Omental fat pad (tissue), 4 donors: ENCODE data around the gene TST. TPM values are rescaled to one million over a fixed set of nuclear protein-coding genes. Genes with fewer than 3 reads are reported as not detected.

ENCODE experiments used
- ATAC-seq: fragments of 150-250 bp; one replicate; pipeline ENCODE4 v1.9.1; 2016; ENCODE audit warnings: mild to moderate bottlenecking, moderate library complexity; ENCODE audit not compliant: low FRiP score
- DNase-seq: peaks from one replicate; pipeline ENCODE4 v3.0.0-alpha.2; 2019; ENCODE audit warnings: low spot score
- total RNA-seq, 4 donors: library from RNA; depleted of rRNA; stranded (reverse); fragments of >200 nt; gene quantifications; one replicate each; pipeline ENCODE4 v1.1.0, GENCODE V29; 2016
- TF ChIP-seq, protein P1 (sequence below), 3 donors: fragments of 450-650 bp; IDR thresholded peaks; one replicate each; pipeline ENCODE4 v1.5.1; 2016 to 2017; ENCODE audit warnings: antibody characterized with exemption in 3 of 3, mild to moderate bottlenecking in 3 of 3, moderate library complexity in 2 of 3

Gene TST
- total RNA-seq, 4 donors from 2014 or later: 45.4 to 141 (median 78.0) TPM

- peak; percentile 7 for ATAC-seq
- no peak for DNase-seq
- TF ChIP-seq, protein P1, sequence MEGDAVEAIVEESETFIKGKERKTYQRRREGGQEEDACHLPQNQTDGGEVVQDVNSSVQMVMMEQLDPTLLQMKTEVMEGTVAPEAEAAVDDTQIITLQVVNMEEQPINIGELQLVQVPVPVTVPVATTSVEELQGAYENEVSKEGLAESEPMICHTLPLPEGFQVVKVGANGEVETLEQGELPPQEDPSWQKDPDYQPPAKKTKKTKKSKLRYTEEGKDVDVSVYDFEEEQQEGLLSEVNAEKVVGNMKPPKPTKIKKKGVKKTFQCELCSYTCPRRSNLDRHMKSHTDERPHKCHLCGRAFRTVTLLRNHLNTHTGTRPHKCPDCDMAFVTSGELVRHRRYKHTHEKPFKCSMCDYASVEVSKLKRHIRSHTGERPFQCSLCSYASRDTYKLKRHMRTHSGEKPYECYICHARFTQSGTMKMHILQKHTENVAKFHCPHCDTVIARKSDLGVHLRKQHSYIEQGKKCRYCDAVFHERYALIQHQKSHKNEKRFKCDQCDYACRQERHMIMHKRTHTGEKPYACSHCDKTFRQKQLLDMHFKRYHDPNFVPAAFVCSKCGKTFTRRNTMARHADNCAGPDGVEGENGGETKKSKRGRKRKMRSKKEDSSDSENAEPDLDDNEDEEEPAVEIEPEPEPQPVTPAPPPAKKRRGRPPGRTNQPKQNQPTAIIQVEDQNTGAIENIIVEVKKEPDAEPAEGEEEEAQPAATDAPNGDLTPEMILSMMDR (IDR thresholded peaks at IDR 0.05): no peak
Measured at GRCh38 chr22:37018086-37018814, 997 bp downstream of the TST start.

- TF ChIP-seq, protein P1 (IDR thresholded peaks at IDR 0.05): no peak
- DNase-seq: no peak
Measured at GRCh38 chr22:37017356-37017755, 1.9 kb downstream of the TST start.

DNA sequence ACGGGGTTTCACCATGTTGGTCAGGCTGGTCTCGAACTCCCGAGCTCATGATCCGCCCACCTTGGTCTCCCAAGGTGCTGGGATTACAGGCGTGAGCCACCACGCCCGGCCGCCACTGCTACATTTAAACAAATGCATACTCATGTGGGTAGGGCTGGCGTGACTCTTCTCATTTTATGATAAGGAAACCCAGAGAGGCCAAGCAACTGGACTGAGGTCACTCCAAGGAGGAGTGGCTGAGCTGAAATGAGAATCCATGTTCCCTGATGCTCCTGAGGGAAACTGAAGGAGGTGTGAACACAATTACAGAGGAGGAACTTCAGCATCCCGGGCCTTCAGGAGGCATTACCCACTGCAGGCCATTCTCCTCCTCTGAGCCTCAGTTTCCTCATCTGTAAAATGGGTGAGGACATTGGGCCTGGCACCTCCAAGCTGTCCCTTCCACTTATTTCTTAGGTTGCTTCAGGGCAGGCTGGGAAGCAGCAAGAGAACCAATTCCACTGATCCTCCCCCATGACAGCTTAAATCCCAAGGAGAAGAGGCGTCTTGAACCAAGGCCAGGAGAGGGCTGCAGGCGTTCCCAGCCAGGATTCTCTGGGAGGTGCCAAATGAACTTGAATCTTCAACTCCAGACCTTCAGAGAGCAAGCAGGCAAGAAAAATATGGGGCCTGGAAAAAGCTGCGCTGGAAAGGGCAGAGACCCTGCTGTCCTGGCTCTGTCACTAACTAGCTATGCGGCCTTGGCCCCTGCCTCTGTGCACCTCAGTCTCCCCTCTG is 2.9 kb downstream of the TST start:
- no peak for ATAC-seq
- TF ChIP-seq, protein P1 (IDR thresholded peaks at IDR 0.05): no peak
- DNase-seq: no peak

More at GRCh38 chr22:37017356-37017755, 1.9 kb downstream of the TST start:
- no peak for ATAC-seq

- ATAC-seq (no peak), DNase-seq (no peak)
- TF ChIP-seq, protein P1 (IDR thresholded peaks at IDR 0.05): no peak
Measured at GRCh38 chr22:37015587-37015878, 3.7 kb downstream of the TST start.

- TF ChIP-seq, protein P1 (IDR thresholded peaks at IDR 0.05): no peak
- no peak for ATAC-seq
Measured at GRCh38 chr22:37014835-37015586, 4.2 kb downstream of the TST start.

DNA sequence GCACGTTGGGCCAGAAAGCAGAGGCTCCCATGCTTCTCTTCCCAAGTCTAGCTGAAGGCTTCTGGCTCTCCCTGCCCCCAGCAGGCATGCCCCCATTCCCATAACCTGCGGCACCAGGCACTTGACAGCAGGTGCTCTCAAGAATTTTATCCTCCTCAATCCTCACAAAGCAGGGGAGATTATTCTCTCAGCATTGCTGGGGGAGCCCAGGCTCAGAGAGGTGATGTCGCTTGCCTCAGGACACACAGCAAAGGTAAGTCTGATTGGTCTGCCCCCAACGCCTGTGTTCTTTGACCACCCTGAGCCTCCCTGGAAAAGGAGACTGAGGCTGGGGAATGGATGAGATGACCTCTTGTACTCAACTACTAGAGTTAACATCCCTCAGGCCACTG is 4.8 kb downstream of the TST start:
- ATAC-seq (no peak), DNase-seq (no peak)
- TF ChIP-seq, protein P1 (IDR thresholded peaks at IDR 0.05): no peak

More at GRCh38 chr22:37014835-37015586, 4.2 kb downstream of the TST start:
- no peak for DNase-seq
